Nephron progenitor cell (in vitro differentiated cells): ENCODE results near the gene RNF13.
A peak's percentile ranks its signal among the peaks of the same experiment; 100 is the strongest.

Experiments used
- DNase-seq: peaks from one replicate; pipeline ENCODE4 v3.0.0; 2021
- H3K27ac Mint-ChIP-seq: 2 replicates; pipeline ENCODE4 v1.8.0; 2021; ENCODE audit warnings: mild to moderate bottlenecking, moderate library complexity, mixed read lengths
- H3K27me3 Mint-ChIP-seq: 2 replicates; pipeline ENCODE4 v1.8.0; 2021; ENCODE audit warnings: mild to moderate bottlenecking, low read depth, mixed read lengths; ENCODE audit not compliant: poor library complexity
- H3K36me3 Mint-ChIP-seq: 2 replicates; pipeline ENCODE4 v1.8.0; 2021; ENCODE audit warnings: low read depth, mixed read lengths
- H3K4me1 Mint-ChIP-seq: 2 replicates; pipeline ENCODE4 v1.8.0; 2021; ENCODE audit warnings: mixed read lengths
- H3K4me3 Mint-ChIP-seq: 2 replicates; pipeline ENCODE4 v1.8.0; 2021; ENCODE audit warnings: mild to moderate bottlenecking, moderate library complexity, mixed read lengths
- H3K9me3 Mint-ChIP-seq: 2 replicates; pipeline ENCODE4 v1.8.0; 2021; ENCODE audit warnings: mild to moderate bottlenecking, moderate library complexity, mixed read lengths
- TF ChIP-seq, protein P1 (sequence below): fragments of 200-600 bp; sonication (generic); IDR thresholded peaks from 2 replicates; pipeline ENCODE4 v1.5.0; 2021; ENCODE audit warnings: antibody characterized with exemption

Gene RNF13

DNA sequence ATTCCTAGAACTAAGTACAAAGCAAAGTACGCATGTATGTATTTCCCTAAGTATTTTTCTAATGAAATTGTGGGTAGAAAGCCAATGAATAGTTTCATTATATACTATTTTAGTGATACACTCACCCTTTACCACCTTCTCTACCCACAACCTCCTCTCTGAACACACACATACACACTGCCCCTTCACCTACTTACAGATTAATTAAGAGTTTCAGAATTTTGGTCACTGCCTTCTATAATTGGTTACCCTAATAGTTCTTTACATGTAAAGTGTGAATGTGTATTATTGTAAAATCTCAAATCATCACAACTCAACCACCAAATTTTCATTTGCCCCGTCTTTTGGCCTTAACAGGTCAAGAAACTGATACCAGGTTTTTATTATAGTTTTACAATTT, 150.5 kb downstream of the RNF13 start:
- DNase-seq, result no peak
- no peak overlapping the region for H3K4me3 Mint-ChIP-seq
- peaks cover 44% of the 10 kb centered on the region for H3K4me1 Mint-ChIP-seq
- no peaks in the 10 kb centered on the region for H3K27me3 Mint-ChIP-seq
- no peaks in the 10 kb centered on the region for H3K9me3 Mint-ChIP-seq
- TF ChIP-seq, protein P1, sequence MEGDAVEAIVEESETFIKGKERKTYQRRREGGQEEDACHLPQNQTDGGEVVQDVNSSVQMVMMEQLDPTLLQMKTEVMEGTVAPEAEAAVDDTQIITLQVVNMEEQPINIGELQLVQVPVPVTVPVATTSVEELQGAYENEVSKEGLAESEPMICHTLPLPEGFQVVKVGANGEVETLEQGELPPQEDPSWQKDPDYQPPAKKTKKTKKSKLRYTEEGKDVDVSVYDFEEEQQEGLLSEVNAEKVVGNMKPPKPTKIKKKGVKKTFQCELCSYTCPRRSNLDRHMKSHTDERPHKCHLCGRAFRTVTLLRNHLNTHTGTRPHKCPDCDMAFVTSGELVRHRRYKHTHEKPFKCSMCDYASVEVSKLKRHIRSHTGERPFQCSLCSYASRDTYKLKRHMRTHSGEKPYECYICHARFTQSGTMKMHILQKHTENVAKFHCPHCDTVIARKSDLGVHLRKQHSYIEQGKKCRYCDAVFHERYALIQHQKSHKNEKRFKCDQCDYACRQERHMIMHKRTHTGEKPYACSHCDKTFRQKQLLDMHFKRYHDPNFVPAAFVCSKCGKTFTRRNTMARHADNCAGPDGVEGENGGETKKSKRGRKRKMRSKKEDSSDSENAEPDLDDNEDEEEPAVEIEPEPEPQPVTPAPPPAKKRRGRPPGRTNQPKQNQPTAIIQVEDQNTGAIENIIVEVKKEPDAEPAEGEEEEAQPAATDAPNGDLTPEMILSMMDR, result no peak
- H3K36me3 Mint-ChIP-seq, result peaks cover 54% of the 10 kb centered on the region
- H3K27ac Mint-ChIP-seq, result no peak overlapping the region

DNA sequence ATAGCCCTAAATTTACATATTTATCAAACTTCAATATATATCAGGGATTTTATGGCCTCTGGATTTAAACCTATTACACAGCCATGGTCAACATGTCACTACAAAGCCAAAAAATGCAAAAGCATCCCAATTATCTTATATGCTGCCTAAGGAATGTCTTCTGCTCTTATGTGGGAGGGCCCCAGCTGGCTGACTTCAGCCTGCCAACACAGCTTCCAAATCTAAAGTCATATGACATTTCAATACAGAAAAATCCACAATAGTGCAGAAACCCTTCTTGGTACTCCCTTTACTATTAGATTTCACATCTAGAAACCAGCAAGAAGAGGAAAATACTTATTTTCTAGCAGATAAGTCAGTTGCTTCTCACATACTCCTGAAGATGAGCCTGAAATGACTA, 151.3 kb downstream of the RNF13 start:
- H3K4me1 Mint-ChIP-seq, result peaks cover 49% of the 10 kb centered on the region
- TF ChIP-seq, protein P1, result no peak
- no peak for DNase-seq
- H3K27ac Mint-ChIP-seq, result no peak overlapping the region
- no peak overlapping the region for H3K4me3 Mint-ChIP-seq
- H3K9me3 Mint-ChIP-seq, result no peaks in the 10 kb centered on the region
- peaks cover 48% of the 10 kb centered on the region for H3K36me3 Mint-ChIP-seq
- no peaks in the 10 kb centered on the region for H3K27me3 Mint-ChIP-seq

DNA sequence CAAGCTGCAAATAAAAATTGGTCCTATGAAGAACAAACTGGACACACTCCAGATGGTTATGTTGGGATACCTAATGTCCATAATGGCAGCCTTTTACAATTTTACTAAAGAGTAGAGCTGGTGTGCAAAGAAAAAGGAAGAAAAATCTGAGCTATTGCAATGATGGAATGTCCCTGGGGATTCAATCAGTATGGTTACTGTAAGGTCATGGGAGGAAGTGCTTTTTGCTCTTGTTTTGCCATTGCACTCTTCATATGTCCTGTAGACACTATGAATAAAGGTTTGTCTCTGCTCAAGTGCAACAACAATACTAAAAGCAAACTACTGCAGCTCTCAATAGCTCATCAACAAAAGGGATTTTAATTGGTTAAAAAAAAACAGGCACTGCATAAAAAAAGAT, 152.3 kb downstream of the RNF13 start:
- H3K36me3 Mint-ChIP-seq, result peaks cover 42% of the 10 kb centered on the region
- no peaks in the 10 kb centered on the region for H3K9me3 Mint-ChIP-seq
- peak overlapping the region; percentile 62 for H3K4me3 Mint-ChIP-seq
- peaks cover 49% of the 10 kb centered on the region for H3K4me1 Mint-ChIP-seq
- no peak overlapping the region for H3K27ac Mint-ChIP-seq
- H3K27me3 Mint-ChIP-seq, result no peaks in the 10 kb centered on the region
- TF ChIP-seq, protein P1, result no peak
- no peak for DNase-seq

DNA sequence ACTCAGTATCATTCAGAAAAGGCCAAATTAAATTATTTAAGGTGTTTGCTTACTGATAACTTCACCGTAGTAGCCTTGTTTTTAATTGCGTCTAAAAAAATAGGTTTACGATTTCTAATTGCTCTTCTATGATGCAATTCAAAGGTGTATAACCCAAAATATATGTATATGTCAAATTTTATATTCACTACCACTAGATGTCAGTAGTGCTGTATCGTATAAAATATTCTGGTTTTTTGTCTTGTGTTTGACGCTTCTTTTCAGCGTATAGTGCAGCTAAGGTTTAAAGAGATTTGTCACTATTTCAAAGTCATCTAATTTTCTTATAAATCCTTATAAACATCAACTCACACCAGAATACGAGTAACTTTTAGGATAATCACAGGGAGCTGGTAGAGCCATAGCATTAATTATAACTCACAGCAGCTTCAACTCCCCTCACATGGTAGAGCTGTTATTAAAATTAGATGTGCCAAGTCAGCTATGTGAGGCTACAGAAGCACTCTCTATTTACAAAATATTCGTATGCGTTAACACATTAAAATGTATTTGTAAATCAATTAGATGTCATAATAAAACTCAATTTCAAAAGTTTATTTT, 154.2 kb downstream of the RNF13 start:
- Mint-ChIP-seq H3K4me1 (peaks cover 56% of the 10 kb centered on the region), H3K9me3 (no peaks in the 10 kb centered on the region), H3K27ac (no peak overlapping the region), H3K36me3 (peaks cover 30% of the 10 kb centered on the region), H3K4me3 (peak overlapping the region; percentile 98), H3K27me3 (no peaks in the 10 kb centered on the region)
- no peak for DNase-seq
- TF ChIP-seq, protein P1, result peak; percentile 55

DNA sequence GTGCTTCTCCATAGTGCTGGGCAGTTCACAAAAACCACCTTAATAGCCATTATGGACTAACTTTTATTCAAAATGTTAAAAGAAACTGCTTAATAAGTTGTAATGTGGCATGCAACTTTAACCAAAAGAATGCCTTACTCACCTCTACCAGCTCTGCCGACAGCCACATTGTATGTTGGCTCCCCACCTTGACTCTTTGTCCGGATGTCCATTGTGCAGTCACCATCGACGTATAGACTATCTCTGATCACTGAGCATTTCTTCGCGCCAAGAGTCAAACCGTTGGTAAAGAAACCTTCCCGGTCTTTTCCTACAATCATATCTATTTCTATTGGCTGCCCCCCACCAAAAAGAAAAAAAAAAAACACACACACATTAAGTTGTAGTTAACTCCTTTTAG, 155.2 kb downstream of the RNF13 start:
- H3K36me3 Mint-ChIP-seq, result peaks cover 30% of the 10 kb centered on the region
- H3K27me3 Mint-ChIP-seq, result no peaks in the 10 kb centered on the region
- peak overlapping the region; percentile 98 for H3K4me3 Mint-ChIP-seq
- H3K27ac Mint-ChIP-seq, result peak overlapping the region; percentile 88
- no peaks in the 10 kb centered on the region for H3K9me3 Mint-ChIP-seq
- DNase-seq, result no peak
- peaks cover 61% of the 10 kb centered on the region for H3K4me1 Mint-ChIP-seq
- TF ChIP-seq, protein P1, result no peak

DNA sequence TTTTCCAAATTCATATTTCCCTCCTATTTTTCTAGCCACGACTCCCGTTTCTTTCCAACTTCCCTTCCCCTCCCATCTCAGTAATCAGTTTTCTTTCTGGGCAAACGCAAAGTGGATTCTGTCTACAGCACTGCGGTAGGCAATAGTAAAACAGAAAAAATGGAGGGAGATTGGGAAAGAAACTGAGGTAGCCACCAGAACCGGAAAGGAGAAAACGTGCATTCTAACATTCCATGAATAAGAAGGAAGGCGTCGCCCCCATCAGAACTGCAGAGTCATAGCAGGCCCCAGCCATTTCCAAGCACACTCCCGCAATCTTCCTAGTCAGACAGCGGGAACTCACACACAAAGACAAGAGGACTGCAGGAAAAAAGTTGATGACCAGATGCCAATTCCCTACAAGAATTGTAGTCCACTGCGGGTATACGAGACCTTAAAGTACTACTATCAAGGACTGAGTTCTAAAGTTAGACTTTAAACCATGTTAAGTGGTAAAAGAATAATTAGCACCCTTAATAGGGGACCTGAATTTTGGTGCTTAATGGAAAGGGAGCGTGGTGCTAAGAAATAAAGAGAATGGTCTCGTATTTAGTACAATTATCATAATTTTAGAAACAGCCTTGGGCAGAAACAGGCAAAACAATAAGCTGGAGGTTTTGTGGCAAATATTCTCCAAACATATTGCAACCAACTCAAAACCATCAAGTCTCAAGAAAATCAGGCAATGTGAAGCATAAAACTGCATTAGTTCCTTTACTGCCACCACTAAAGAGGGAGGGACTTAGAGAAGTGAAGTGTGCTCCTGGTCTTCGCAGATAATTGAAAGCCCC, 156.3 kb downstream of the RNF13 start:
- Mint-ChIP-seq H3K27me3 (no peaks in the 10 kb centered on the region), H3K4me1 (peaks cover 64% of the 10 kb centered on the region), H3K36me3 (peaks cover 22% of the 10 kb centered on the region), H3K9me3 (no peaks in the 10 kb centered on the region), H3K27ac (peak overlapping the region; percentile 99), H3K4me3 (peak overlapping the region; percentile 98)
- DNase-seq, result peak; percentile 52
- TF ChIP-seq, protein P1, result no peak
